TTC549 (cell line): ENCODE measurements around the gene DNASE1.
"Not testable (repeated sequence)": the region's sequence is repeated elsewhere in the genome, so short reads cannot be mapped to it uniquely, and the experiment has no call there.

Experiments
- FAIRE-seq: peaks from 2 replicates; lab custom pipeline; 2012; peaks lifted over from hg19 to GRCh38; lab: Jason Lieb, UNC

Gene DNASE1

GRCh38 chr16:3641801-3642396, 12.6 kb upstream of the DNASE1 start:
- no peak for FAIRE-seq

DNA sequence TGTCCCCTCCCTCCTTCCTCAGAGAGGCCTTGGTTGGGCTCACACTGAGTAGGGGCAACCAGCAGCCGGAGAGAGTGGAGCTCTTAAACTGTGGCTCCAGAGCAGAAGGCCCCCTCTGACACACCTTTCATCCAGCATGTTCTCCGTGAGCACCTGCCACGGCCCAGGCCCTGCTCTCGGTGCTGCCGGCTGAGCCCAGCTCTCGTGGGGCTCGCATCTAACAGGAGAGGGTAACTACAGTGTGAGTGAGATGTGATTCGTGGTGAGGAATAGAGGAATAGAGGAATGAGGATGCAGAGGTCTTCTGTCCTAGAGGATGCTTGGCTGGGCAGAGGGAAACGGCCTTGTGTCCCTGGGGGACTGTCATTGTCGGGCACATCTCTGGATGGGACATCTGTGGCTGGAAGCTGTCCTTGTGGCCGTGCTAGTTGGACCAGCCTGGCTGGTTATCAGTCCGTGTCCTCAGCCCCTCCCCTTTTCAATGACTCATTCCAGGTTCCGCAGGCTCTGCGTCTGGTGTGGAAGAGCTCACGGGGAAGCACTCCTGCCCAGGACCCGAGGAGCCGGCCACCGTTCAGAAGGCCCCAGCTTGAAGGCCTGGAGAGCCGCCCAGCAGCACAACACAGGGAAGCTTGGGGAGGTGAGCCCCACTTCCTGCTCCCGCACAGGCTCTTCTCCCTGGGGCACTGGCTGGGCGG, 11.9 kb upstream of the DNASE1 start:
- FAIRE-seq = no peak

DNA sequence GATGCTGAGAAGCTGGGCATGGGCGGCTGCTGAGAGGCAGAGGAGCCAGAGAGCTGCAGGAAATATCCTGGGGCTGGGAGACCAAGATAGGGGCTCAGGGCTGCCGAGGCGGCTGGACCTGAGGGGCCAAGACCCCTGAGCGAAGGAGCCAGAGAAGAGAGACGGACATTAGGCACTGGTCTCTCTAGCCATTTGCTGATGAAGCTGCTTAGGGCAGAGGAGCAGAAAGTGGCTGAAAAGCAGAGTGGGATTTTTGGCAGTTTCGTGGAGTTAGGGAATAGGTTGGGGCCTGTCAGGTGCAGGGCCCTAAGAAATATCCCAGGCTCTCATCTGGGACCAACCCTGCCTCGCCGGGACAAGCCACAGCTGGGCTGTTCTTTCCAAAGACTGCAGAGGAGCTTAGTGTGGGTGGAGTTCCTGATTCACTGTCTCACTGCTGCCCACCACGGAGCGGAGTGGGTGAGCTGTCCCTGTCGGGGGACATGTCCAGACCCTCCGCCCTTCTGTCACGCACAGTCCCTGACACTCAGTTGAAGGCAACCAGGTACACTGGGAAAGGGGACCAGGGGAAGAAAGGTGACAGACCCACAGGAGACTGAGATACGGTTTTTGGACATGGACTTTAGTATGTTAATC, 11.3 kb upstream of the DNASE1 start:
- no peak for FAIRE-seq

DNA sequence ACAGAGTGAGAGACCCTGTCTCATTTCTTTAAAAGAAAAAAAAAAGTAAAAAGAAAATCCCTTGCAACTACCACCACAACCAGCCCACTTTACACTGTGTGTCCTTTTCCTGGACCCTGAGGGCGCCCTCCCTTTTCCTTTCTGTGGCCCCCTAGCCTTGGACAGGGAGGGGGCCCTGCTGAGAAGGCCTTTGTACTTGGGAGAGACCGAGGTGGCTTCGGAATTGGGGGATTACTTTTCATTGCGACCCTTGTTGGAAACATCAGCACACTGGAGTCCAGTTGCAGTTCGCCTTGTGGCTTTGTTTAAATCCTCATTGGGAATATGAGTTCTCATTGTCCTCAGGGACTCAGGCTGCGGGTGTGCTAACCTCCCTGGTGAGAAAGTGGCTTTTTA, 9.4 kb upstream of the DNASE1 start:
- no peak for FAIRE-seq

- no peak for FAIRE-seq
Observed at GRCh38 chr16:3645504-3646347, 8.8 kb upstream of the DNASE1 start.

- no peak for FAIRE-seq
Observed at GRCh38 chr16:3646348-3646920, 8.1 kb upstream of the DNASE1 start.

- no peak for FAIRE-seq
Observed at GRCh38 chr16:3650631-3651265, 3.7 kb upstream of the DNASE1 start.

DNA sequence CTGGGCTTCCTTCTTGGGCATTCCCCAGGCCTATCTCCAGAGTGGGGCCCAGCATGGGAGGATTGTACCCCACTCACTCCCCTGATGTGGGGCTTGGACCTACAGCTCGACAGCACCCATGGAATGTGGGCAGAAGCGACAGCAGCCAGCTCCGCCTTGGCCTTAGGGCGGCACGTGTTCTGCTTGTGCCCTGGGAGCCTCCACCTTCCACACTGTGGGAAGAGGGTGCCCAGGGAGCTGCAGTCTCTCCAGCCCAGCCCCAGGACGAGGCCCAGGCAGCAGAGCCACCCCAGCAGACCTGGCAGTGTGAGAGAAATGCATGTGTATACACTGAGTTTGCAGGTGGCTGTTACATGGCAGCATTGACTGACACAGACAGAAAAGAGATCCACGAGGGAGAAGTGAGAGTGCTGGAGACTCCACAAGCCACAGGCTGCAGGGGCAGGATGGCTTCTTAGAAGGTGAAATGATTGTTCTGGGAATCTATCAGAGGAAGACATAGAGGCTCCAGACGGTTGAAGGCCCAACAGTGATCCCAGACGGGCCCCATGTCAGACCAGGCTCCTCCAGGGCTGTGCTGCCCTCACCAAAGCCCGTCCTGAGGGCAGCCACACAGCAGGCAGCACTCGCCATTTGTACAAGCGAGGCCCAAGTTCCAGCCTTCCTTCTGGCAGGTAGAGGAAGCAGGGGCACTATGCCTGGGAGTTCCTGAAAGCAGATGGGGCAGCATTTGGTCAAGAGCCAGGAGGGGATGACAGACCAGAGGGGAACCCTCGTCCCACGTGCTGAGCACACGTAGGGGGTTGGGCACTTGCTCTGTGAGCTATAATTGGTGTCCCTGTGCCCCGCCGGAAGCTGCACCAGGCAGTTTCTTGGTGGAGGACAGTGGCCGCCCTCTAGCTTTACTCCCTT, 2.8 kb upstream of the DNASE1 start:
- no peak for FAIRE-seq

GRCh38 chr16:3652373-3653195, 1.9 kb upstream of the DNASE1 start:
- FAIRE-seq = no peak

GRCh38 chr16:3655030-3655395, 522 bp downstream of the DNASE1 start:
- FAIRE-seq = no peak

DNA sequence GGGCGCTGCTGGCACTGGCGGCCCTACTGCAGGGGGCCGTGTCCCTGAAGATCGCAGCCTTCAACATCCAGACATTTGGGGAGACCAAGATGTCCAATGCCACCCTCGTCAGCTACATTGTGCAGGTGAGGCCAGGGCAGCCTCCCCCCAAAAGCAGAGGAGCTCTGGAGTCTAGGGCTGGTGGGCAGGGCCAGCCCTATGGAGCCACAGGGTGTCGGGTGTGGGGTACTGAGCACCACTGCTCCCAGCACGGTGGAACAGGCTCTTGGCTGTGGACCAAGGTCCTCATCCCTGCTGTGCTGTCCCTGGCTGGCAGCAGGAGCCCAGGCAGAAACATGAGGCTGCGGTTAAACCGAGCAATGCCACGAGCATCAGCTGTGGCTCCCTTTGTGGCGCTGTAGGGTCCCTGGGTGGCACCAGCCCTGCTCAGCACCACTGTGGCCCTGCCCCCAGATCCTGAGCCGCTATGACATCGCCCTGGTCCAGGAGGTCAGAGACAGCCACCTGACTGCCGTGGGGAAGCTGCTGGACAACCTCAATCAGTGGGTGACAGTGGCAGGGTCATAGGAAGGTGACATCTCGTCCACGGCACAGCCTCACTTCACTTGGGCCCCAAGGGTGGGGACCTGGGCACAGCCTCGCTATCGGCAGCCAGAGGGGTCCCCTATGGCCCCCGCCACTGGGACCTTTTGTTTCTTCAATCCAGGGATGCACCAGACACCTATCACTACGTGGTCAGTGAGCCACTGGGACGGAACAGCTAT, 1.1 kb downstream of the DNASE1 start:
- FAIRE-seq = no peak

GRCh38 chr16:3656160-3656490, 1.6 kb downstream of the DNASE1 start:
- FAIRE-seq = not testable (repeated sequence)

DNA sequence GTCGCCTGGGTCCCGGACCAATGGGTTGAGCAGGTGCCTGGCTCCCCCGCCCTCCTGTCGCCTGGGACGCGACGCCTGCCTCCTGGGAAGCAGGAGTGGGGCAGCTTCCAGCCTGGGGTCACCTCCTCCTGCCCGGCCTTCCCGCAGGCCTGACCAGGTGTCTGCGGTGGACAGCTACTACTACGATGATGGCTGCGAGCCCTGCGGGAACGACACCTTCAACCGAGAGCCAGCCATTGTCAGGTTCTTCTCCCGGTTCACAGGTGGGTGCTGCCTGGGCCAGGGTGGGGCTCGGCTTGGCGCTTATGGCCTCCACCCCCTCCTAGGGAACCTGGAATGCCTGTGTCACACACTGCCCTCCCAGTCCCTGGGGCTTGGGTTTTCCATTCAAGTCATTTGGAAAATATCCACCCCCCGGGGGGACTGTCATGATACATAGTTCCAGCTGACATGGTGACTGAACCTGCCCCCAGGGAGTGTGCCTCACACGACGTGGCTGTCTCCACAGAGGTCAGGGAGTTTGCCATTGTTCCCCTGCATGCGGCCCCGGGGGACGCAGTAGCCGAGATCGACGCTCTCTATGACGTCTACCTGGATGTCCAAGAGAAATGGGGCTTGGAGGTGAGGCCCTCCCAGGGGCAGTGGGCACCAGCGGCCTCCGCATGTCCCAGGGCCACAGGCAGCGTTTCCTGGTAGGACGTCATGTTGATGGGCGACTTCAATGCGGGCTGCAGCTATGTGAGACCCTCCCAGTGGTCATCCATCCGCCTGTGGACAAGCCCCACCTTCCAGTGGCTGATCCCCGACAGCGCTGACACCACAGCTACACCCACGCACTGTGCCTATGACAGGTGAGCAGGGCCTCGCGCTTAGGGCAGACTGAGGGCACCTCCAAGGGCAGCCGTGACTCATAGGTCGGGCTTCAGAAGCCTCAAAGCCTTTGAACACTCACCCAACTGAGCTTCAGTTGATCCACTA, 2.3 kb downstream of the DNASE1 start:
- no peak for FAIRE-seq

DNA sequence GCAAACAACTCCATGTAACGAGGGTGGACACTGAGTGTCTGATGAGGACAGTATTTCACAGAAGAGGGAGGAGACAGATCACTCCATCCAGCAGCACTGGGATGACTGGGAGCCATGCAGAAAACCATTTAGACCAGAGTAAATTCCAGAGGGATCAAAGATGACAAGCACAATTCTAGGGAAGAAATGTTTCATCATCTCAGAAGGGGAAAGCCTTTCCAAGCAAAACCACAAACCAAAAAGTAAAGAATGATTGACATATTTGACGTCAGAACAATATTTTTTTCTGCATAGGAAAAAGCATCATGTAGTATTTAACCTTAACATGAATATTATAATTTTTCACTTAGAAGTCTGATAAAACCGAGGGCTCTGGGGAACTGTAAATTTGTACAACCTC, 4.8 kb downstream of the DNASE1 start:
- no peak for FAIRE-seq

GRCh38 chr16:3661311-3661710, 6.8 kb downstream of the DNASE1 start:
- no peak for FAIRE-seq

DNA sequence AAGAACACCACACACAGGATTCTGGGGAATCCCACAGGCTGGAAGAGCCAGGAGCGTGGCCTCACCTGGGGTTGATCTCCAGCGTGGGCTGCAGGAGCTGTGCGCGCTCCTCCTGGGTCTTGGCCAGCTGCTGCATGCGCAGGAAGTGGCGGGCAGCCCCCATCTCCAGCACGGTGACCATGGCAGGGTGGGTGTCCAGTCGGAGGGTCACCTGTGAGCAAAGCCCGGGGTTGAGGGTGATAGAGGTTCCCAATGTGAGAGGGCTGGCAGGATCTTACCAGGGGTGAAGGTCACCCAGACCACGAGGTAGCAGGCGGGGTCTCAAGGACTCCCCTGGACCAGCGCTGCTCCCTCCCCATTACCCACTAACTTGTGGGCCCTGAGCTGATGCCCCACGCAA, 7.4 kb downstream of the DNASE1 start:
- FAIRE-seq = no peak

DNA sequence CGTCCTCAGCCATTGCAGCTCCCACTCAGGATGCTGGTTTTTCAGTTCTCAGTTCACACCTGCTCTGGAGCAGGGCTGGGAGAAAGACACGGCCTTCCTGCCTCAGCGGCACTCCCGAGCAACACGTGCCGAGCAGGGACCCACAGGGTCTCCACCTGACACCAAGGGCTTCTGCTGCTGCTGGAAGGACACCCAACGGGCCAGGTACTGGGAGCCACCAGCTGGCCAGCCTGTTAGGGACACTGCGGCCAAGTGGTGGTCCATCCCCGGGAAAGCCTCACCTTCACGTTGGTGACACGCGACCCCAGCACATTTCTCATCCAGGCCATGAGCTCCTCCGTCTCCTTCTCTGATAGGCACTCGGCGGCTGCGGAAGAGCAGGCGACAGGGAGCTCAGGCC, 8.1 kb downstream of the DNASE1 start:
- no peak for FAIRE-seq

- no peak for FAIRE-seq
Observed at GRCh38 chr16:3664187-3664896, 9.9 kb downstream of the DNASE1 start.
